SK-N-SH treated with all-trans-retinoic acid at 6 μM for 48 hours (cell line): ENCODE results near the gene TPSD1.

Experiments used
- ARNTL ChIP-seq: fragments of 450-650 bp; formaldehyde crosslinking; IDR thresholded peaks from 2 replicates; pipeline ENCODE4 v1.5.0; 2020; ENCODE audit warnings: low read depth, mild to moderate bottlenecking, moderate library complexity, borderline replicate concordance
- BACH2 ChIP-seq: fragments of 250-450 bp; sonication (Bioruptor Pico); IDR thresholded peaks from 2 replicates; pipeline ENCODE4 v1.9.0; 2021; ENCODE audit warnings: mild to moderate bottlenecking, borderline replicate concordance
- CSDC2 ChIP-seq: fragments of 250-450 bp; sonication (Bioruptor Pico); IDR thresholded peaks from 2 replicates; pipeline ENCODE4 v1.5.0; 2020; ENCODE audit warnings: mild to moderate bottlenecking, moderate library complexity
- GLIS3 ChIP-seq: fragments of 250-450 bp; sonication (Bioruptor Pico); IDR thresholded peaks from 2 replicates; pipeline ENCODE4 v1.5.0; 2020; ENCODE audit warnings: mild to moderate bottlenecking, moderate library complexity
- ISL1 ChIP-seq: fragments of 250-450 bp; sonication (Bioruptor Pico); IDR thresholded peaks from 2 replicates; pipeline ENCODE4 v2.1.2; 2022; ENCODE audit warnings: mild to moderate bottlenecking, moderate library complexity
- RARB ChIP-seq: fragments of 250-450 bp; sonication (Bioruptor Pico); IDR thresholded peaks from 2 replicates; pipeline ENCODE4 v1.8.0; 2021; ENCODE audit warnings: mild to moderate bottlenecking, moderate library complexity
- SNAI2 ChIP-seq: fragments of 250-450 bp; sonication (Bioruptor Pico); IDR thresholded peaks from 2 replicates; pipeline ENCODE4 v1.5.0; 2020; ENCODE audit warnings: mild to moderate bottlenecking, moderate library complexity
- TCF4 ChIP-seq: fragments of 250-450 bp; sonication (Bioruptor Pico); IDR thresholded peaks from 2 replicates; pipeline ENCODE4 v1.8.0; 2021; ENCODE audit warnings: mild to moderate bottlenecking, moderate library complexity, borderline replicate concordance
- ZFP3 ChIP-seq: fragments of 250-450 bp; sonication (Bioruptor Pico); IDR thresholded peaks from 2 replicates; pipeline ENCODE4 v1.5.0; 2020; ENCODE audit warnings: mild to moderate bottlenecking, moderate library complexity
- ZFP30 ChIP-seq: fragments of 450-650 bp; formaldehyde crosslinking; IDR thresholded peaks from 2 replicates; pipeline ENCODE4 v1.5.0; 2022; ENCODE audit warnings: mild to moderate bottlenecking, moderate library complexity
- ZNF70 ChIP-seq: fragments of 450-650 bp; formaldehyde crosslinking; IDR thresholded peaks from 2 replicates; pipeline ENCODE4 v1.5.0; 2020; ENCODE audit warnings: mild to moderate bottlenecking, moderate library complexity
- TF ChIP-seq, protein P1 (sequence below): fragments of 250-450 bp; sonication (Bioruptor Pico); IDR thresholded peaks from 2 replicates; pipeline ENCODE4 v1.8.0; 2020; ENCODE audit warnings: mild to moderate bottlenecking, moderate library complexity, borderline replicate concordance
- TF ChIP-seq, protein P2 (sequence below): fragments of 250-450 bp; sonication (Bioruptor Pico); IDR thresholded peaks from 2 replicates; pipeline ENCODE4 v1.5.1; 2021; ENCODE audit warnings: mild to moderate bottlenecking, moderate library complexity
- TF ChIP-seq, protein P3 (sequence below): fragments of 250-450 bp; sonication (Bioruptor Pico); IDR thresholded peaks from 2 replicates; pipeline ENCODE4 v1.5.0; 2020; ENCODE audit warnings: mild to moderate bottlenecking, moderate library complexity

DNA sequence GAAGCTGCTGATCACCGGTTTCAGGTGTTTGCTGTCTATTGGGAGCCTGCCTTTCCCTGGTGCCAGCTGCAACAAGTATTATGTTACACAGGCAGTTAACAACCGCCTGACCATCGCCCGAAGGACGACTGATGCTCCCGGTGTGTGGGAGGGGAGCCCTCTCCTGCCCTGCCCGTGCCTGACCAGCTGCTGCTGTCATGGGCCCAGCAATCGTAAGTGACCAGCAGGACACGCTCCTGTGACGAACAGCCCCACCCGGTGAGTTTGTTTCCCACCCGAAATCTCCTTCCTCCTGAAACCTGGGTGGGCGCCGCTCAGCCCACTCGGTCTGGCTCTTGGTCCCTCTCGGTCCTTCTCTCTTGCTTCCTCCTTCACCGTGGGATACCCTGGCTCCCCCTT is 35.7 kb downstream of the TPSD1 start:
- TF ChIP-seq ZFP30 = no peak
- no peak for TF ChIP-seq GLIS3 (CRISPR knock-in tag)
- no peak for TF ChIP-seq BACH2
- TF ChIP-seq CSDC2 (CRISPR knock-in tag) = no peak
- TF ChIP-seq RARB (CRISPR knock-in tag) = no peak
- TF ChIP-seq, protein P1, sequence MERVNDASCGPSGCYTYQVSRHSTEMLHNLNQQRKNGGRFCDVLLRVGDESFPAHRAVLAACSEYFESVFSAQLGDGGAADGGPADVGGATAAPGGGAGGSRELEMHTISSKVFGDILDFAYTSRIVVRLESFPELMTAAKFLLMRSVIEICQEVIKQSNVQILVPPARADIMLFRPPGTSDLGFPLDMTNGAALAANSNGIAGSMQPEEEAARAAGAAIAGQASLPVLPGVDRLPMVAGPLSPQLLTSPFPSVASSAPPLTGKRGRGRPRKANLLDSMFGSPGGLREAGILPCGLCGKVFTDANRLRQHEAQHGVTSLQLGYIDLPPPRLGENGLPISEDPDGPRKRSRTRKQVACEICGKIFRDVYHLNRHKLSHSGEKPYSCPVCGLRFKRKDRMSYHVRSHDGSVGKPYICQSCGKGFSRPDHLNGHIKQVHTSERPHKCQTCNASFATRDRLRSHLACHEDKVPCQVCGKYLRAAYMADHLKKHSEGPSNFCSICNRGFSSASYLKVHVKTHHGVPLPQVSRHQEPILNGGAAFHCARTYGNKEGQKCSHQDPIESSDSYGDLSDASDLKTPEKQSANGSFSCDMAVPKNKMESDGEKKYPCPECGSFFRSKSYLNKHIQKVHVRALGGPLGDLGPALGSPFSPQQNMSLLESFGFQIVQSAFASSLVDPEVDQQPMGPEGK (CRISPR knock-in tag) = no peak
- TF ChIP-seq TCF4 (CRISPR knock-in tag) = no peak
- TF ChIP-seq, protein P2, sequence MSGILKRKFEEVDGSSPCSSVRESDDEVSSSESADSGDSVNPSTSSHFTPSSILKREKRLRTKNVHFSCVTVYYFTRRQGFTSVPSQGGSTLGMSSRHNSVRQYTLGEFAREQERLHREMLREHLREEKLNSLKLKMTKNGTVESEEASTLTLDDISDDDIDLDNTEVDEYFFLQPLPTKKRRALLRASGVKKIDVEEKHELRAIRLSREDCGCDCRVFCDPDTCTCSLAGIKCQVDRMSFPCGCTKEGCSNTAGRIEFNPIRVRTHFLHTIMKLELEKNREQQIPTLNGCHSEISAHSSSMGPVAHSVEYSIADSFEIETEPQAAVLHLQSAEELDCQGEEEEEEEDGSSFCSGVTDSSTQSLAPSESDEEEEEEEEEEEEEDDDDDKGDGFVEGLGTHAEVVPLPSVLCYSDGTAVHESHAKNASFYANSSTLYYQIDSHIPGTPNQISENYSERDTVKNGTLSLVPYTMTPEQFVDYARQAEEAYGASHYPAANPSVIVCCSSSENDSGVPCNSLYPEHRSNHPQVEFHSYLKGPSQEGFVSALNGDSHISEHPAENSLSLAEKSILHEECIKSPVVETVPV (CRISPR knock-in tag) = no peak
- TF ChIP-seq, protein P3, sequence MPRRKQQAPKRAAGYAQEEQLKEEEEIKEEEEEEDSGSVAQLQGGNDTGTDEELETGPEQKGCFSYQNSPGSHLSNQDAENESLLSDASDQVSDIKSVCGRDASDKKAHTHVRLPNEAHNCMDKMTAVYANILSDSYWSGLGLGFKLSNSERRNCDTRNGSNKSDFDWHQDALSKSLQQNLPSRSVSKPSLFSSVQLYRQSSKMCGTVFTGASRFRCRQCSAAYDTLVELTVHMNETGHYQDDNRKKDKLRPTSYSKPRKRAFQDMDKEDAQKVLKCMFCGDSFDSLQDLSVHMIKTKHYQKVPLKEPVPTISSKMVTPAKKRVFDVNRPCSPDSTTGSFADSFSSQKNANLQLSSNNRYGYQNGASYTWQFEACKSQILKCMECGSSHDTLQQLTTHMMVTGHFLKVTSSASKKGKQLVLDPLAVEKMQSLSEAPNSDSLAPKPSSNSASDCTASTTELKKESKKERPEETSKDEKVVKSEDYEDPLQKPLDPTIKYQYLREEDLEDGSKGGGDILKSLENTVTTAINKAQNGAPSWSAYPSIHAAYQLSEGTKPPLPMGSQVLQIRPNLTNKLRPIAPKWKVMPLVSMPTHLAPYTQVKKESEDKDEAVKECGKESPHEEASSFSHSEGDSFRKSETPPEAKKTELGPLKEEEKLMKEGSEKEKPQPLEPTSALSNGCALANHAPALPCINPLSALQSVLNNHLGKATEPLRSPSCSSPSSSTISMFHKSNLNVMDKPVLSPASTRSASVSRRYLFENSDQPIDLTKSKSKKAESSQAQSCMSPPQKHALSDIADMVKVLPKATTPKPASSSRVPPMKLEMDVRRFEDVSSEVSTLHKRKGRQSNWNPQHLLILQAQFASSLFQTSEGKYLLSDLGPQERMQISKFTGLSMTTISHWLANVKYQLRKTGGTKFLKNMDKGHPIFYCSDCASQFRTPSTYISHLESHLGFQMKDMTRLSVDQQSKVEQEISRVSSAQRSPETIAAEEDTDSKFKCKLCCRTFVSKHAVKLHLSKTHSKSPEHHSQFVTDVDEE = no peak
- TF ChIP-seq ARNTL = no peak
- no peak for TF ChIP-seq ISL1 (CRISPR knock-in tag)
- TF ChIP-seq ZFP3 = no peak
- TF ChIP-seq SNAI2 = no peak
- no peak for TF ChIP-seq ZNF70 (CRISPR knock-in tag)
